WTC11 (cell line): ENCODE results near the gene RPS6KC1. TPM values are rescaled to one million over a fixed set of nuclear protein-coding genes. Genes with fewer than 3 reads are reported as not detected.

Experiments used
- CDX4 ChIP-seq: fragments of 250-450 bp; sonication (Bioruptor Pico); IDR thresholded peaks from 2 replicates; pipeline ENCODE4 v1.9.0; 2021; ENCODE audit warnings: moderate library complexity, mild to moderate bottlenecking, inconsistent platforms, borderline replicate concordance
- CREM ChIP-seq: sonication (generic); formaldehyde crosslinking; IDR thresholded peaks from 2 replicates; pipeline ENCODE4 v1.8.1; 2022; ENCODE audit warnings: mild to moderate bottlenecking, missing genetic modification reagents, moderate library complexity
- E2F1 ChIP-seq: sonication (generic); formaldehyde crosslinking; IDR thresholded peaks from 2 replicates; pipeline ENCODE4 v1.8.0; 2022; ENCODE audit warnings: mild to moderate bottlenecking, missing genetic modification reagents
- FOXJ3 ChIP-seq: sonication (generic); formaldehyde crosslinking; IDR thresholded peaks from 2 replicates; pipeline ENCODE4 v1.9.0; 2021; ENCODE audit warnings: missing genetic modification reagents, mild to moderate bottlenecking, borderline replicate concordance
- FOXK1 ChIP-seq: sonication (generic); formaldehyde crosslinking; IDR thresholded peaks from 2 replicates; pipeline ENCODE4 v1.8.0; 2022; ENCODE audit warnings: mild to moderate bottlenecking, moderate library complexity, missing genetic modification reagents
- HMGA2 ChIP-seq: fragments of 250-450 bp; sonication (Bioruptor Pico); IDR thresholded peaks from 2 replicates; pipeline ENCODE4 v1.4.0; 2021; ENCODE audit warnings: mild to moderate bottlenecking, moderate library complexity
- JAZF1 ChIP-seq: fragments of 250-450 bp; sonication (Bioruptor Pico); IDR thresholded peaks from 2 replicates; pipeline ENCODE4 v1.9.0; 2021; ENCODE audit warnings: moderate library complexity, mild to moderate bottlenecking, inconsistent platforms
- KAT7 ChIP-seq: sonication (generic); formaldehyde crosslinking; IDR thresholded peaks from 2 replicates; pipeline ENCODE4 v1.8.1; 2023; ENCODE audit warnings: missing genetic modification reagents, mild to moderate bottlenecking, borderline replicate concordance
- MAX ChIP-seq: sonication (generic); formaldehyde crosslinking; IDR thresholded peaks from 2 replicates; pipeline ENCODE4 v1.8.0; 2022; ENCODE audit warnings: mild to moderate bottlenecking, missing genetic modification reagents
- NR1H2 ChIP-seq: sonication (generic); formaldehyde crosslinking; IDR thresholded peaks from 2 replicates; pipeline ENCODE4 v1.9.0; 2021; ENCODE audit warnings: mild to moderate bottlenecking, moderate library complexity, missing genetic modification reagents
- NR2C2 ChIP-seq: sonication (generic); formaldehyde crosslinking; IDR thresholded peaks from 2 replicates; pipeline ENCODE4 v1.8.0; 2022; ENCODE audit warnings: mild to moderate bottlenecking, missing genetic modification reagents
- PRDM15 ChIP-seq: sonication (generic); formaldehyde crosslinking; IDR thresholded peaks from 2 replicates; pipeline ENCODE4 v1.8.0; 2022; ENCODE audit warnings: missing genetic modification reagents
- SMAD3 ChIP-seq: sonication (generic); formaldehyde crosslinking; IDR thresholded peaks from 2 replicates; pipeline ENCODE4 v1.8.0; 2022; ENCODE audit warnings: missing genetic modification reagents, mild to moderate bottlenecking, borderline replicate concordance
- SOX15 ChIP-seq: fragments of 250-450 bp; sonication (Bioruptor Pico); IDR thresholded peaks from 2 replicates; pipeline ENCODE4 v1.9.0; 2021; ENCODE audit warnings: mild to moderate bottlenecking
- SP1 ChIP-seq: sonication (generic); formaldehyde crosslinking; conservative IDR thresholded peaks from 2 replicates; pipeline ENCODE4 v1.8.1; 2022; ENCODE audit warnings: missing genetic modification reagents
- TCF7 ChIP-seq: sonication (generic); formaldehyde crosslinking; IDR thresholded peaks from 2 replicates; pipeline ENCODE4 v1.8.0; 2022; ENCODE audit warnings: mild to moderate bottlenecking, low read depth, missing genetic modification reagents, moderate library complexity
- ZNF121 ChIP-seq: sonication (generic); formaldehyde crosslinking; IDR thresholded peaks from 2 replicates; pipeline ENCODE4 v1.8.0; 2023; ENCODE audit warnings: missing genetic modification reagents
- ZNF138 ChIP-seq: sonication (generic); formaldehyde crosslinking; conservative IDR thresholded peaks from 2 replicates; pipeline ENCODE4 v1.8.1; 2022; ENCODE audit warnings: mild to moderate bottlenecking, moderate library complexity, missing genetic modification reagents
- ZNF263 ChIP-seq: sonication (generic); formaldehyde crosslinking; IDR thresholded peaks from 2 replicates; pipeline ENCODE4 v1.8.1; 2022; ENCODE audit warnings: low read depth, mild to moderate bottlenecking, moderate library complexity, missing genetic modification reagents
- ZNF317 ChIP-seq: sonication (generic); formaldehyde crosslinking; IDR thresholded peaks from 2 replicates; pipeline ENCODE4 v1.8.1; 2023; ENCODE audit warnings: low read depth, mild to moderate bottlenecking, moderate library complexity, missing genetic modification reagents, borderline replicate concordance
- ZNF425 ChIP-seq: fragments of 250-450 bp; sonication (Bioruptor Pico); conservative IDR thresholded peaks from 2 replicates; pipeline ENCODE4 v1.9.0; 2021; ENCODE audit warnings: mild to moderate bottlenecking
- total RNA-seq: library from RNA; stranded (reverse); gene quantifications from 3 replicates; pipeline ENCODE4 v1.2.3, GENCODE V29; 2021
- TF ChIP-seq, protein P1 (sequence below): sonication (generic); formaldehyde crosslinking; IDR thresholded peaks from 2 replicates; pipeline ENCODE4 v1.8.1; 2023; ENCODE audit warnings: mild to moderate bottlenecking, missing genetic modification reagents, moderate library complexity
- TF ChIP-seq, protein P2 (sequence below): sonication (generic); formaldehyde crosslinking; IDR thresholded peaks from 2 replicates; pipeline ENCODE4 v1.8.1; 2023; ENCODE audit warnings: mild to moderate bottlenecking, moderate library complexity, missing genetic modification reagents
- TF ChIP-seq, protein P3 (sequence below): sonication (generic); formaldehyde crosslinking; IDR thresholded peaks from 2 replicates; pipeline ENCODE4 v1.8.0; 2022; ENCODE audit warnings: mild to moderate bottlenecking, missing genetic modification reagents
- TF ChIP-seq, protein P4 (sequence below): sonication (generic); formaldehyde crosslinking; IDR thresholded peaks from 2 replicates; pipeline ENCODE4 v1.8.1; 2022; ENCODE audit warnings: low read depth, missing genetic modification reagents, borderline replicate concordance

Gene RPS6KC1
- total RNA-seq, 1 experiment from 2014 or later: 17.4 TPM

- no peak for TF ChIP-seq CDX4 (CRISPR knock-in tag)
- TF ChIP-seq, protein P1, sequence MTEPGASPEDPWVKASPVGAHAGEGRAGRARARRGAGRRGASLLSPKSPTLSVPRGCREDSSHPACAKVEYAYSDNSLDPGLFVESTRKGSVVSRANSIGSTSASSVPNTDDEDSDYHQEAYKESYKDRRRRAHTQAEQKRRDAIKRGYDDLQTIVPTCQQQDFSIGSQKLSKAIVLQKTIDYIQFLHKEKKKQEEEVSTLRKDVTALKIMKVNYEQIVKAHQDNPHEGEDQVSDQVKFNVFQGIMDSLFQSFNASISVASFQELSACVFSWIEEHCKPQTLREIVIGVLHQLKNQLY (CRISPR knock-in tag): no peak
- TF ChIP-seq FOXK1 (CRISPR knock-in tag): peak; percentile 78; the same call in 1 of the 2 replicates
- no peak for TF ChIP-seq KAT7 (CRISPR knock-in tag)
- TF ChIP-seq ZNF425: no peak
- TF ChIP-seq MAX (CRISPR knock-in tag): peak; percentile 77
- TF ChIP-seq JAZF1 (CRISPR knock-in tag): no peak
- no peak for TF ChIP-seq ZNF121 (CRISPR knock-in tag)
- TF ChIP-seq HMGA2 (CRISPR knock-in tag): no peak
- no peak for TF ChIP-seq SMAD3 (CRISPR knock-in tag)
- TF ChIP-seq NR2C2: peak; percentile 94
- no peak for TF ChIP-seq TCF7
- TF ChIP-seq PRDM15 (CRISPR knock-in tag): 0 out of 2 replicates have a peak, but pooled peaks have one; percentile 10
- TF ChIP-seq ZNF263 (CRISPR knock-in tag): 0 out of 2 replicates have a peak, but pooled peaks have one; percentile 43
- no peak for TF ChIP-seq SOX15 (CRISPR knock-in tag)
- TF ChIP-seq, protein P2, sequence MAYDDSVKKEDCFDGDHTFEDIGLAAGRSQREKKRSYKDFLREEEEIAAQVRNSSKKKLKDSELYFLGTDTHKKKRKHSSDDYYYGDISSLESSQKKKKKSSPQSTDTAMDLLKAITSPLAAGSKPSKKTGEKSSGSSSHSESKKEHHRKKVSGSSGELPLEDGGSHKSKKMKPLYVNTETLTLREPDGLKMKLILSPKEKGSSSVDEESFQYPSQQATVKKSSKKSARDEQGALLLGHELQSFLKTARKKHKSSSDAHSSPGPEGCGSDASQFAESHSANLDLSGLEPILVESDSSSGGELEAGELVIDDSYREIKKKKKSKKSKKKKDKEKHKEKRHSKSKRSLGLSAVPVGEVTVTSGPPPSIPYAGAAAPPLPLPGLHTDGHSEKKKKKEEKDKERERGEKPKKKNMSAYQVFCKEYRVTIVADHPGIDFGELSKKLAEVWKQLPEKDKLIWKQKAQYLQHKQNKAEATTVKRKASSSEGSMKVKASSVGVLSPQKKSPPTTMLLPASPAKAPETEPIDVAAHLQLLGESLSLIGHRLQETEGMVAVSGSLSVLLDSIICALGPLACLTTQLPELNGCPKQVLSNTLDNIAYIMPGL (CRISPR knock-in tag): peak; percentile 79
- peak; percentile 74 for TF ChIP-seq CREM
- no peak for TF ChIP-seq FOXJ3 (CRISPR knock-in tag)
- TF ChIP-seq ZNF317 (CRISPR knock-in tag): no peak
- no peak for TF ChIP-seq ZNF138
- no peak for TF ChIP-seq NR1H2
- TF ChIP-seq, protein P3, sequence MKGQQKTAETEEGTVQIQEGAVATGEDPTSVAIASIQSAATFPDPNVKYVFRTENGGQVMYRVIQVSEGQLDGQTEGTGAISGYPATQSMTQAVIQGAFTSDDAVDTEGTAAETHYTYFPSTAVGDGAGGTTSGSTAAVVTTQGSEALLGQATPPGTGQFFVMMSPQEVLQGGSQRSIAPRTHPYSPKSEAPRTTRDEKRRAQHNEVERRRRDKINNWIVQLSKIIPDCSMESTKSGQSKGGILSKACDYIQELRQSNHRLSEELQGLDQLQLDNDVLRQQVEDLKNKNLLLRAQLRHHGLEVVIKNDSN: peak; percentile 47; the same call in 1 of the 2 replicates
- TF ChIP-seq E2F1 (CRISPR knock-in tag): peak; percentile 72; the same call in 1 of the 2 replicates
- TF ChIP-seq, protein P4, sequence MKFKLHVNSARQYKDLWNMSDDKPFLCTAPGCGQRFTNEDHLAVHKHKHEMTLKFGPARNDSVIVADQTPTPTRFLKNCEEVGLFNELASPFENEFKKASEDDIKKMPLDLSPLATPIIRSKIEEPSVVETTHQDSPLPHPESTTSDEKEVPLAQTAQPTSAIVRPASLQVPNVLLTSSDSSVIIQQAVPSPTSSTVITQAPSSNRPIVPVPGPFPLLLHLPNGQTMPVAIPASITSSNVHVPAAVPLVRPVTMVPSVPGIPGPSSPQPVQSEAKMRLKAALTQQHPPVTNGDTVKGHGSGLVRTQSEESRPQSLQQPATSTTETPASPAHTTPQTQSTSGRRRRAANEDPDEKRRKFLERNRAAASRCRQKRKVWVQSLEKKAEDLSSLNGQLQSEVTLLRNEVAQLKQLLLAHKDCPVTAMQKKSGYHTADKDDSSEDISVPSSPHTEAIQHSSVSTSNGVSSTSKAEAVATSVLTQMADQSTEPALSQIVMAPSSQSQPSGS: no peak
- no peak; the same call in 1 of the 2 replicates for TF ChIP-seq SP1
Observed at GRCh38 chr1:213051127-213051880, at the start of gene RPS6KC1 (continued).
